Neuronal stem cell (in vitro differentiated cells): Measurements from ENCODE around the gene SGTA.

Source experiments
- DNase-seq: peaks from one replicate; pipeline ENCODE4 v3.0.0-alpha.2; 2013; ENCODE audit warnings: low spot score
- H2AFZ ChIP-seq: one replicate; pipeline ENCODE4 v1.6.1; 2013; ENCODE audit warnings: mild to moderate bottlenecking, low read length, inconsistent platforms
- H2AK5ac ChIP-seq: 2 replicates; pipeline ENCODE4 v1.6.1; 2013; ENCODE audit warnings: low read depth, mild to moderate bottlenecking, inconsistent platforms, low read length, moderate library complexity, mixed read lengths
- H2BK120ac ChIP-seq: 2 replicates; pipeline ENCODE4 v1.6.1; 2013; ENCODE audit warnings: low read depth, mild to moderate bottlenecking, inconsistent platforms, low read length, moderate library complexity, mixed read lengths
- H2BK12ac ChIP-seq: one replicate; pipeline ENCODE4 v1.6.1; 2013; ENCODE audit warnings: low read length, inconsistent platforms
- H2BK15ac ChIP-seq: 2 replicates; pipeline ENCODE4 v1.6.1; 2013; ENCODE audit warnings: mild to moderate bottlenecking, low read length, inconsistent platforms, mixed read lengths
- H2BK5ac ChIP-seq: one replicate; pipeline ENCODE4 v1.6.1; 2013; ENCODE audit warnings: inconsistent platforms, mild to moderate bottlenecking, low read length, moderate library complexity
- H3K14ac ChIP-seq: one replicate; pipeline ENCODE4 v1.6.1; 2013; ENCODE audit warnings: low read length, inconsistent platforms
- H3K18ac ChIP-seq: 2 replicates; pipeline ENCODE4 v1.6.1; 2013; ENCODE audit warnings: low read length, inconsistent platforms
- H3K23ac ChIP-seq: 2 replicates; pipeline ENCODE4 v1.6.1; 2013; ENCODE audit warnings: low read depth, mild to moderate bottlenecking, mixed read lengths, low read length, inconsistent platforms; ENCODE audit not compliant: poor library complexity
- H3K27ac ChIP-seq: replicated peaks from 3 replicates; pipeline ENCODE4 v1.5.1; 2013; ENCODE audit warnings: low read length, inconsistent platforms
- H3K27me3 ChIP-seq, 3 experiments: 2 replicates each; pipeline ENCODE4 v1.6.1; 2013; ENCODE audit warnings: low read length in 3 of 3, mild to moderate bottlenecking in 2 of 3, inconsistent platforms in 1 of 3, low read depth in 1 of 3, mixed read lengths in 1 of 3, moderate library complexity in 1 of 3; ENCODE audit not compliant: control insufficient read depth in 3 of 3, insufficient read depth in 3 of 3
- H3K36me3 ChIP-seq, 2 donors: replicated peaks in 1 of 2; 2 replicates each; pipeline ENCODE4 v1.6.1; 2013; ENCODE audit warnings: low read length in 2 of 2; ENCODE audit not compliant: control insufficient read depth in 2 of 2, insufficient read depth in 2 of 2
- H3K4ac ChIP-seq: 2 replicates; pipeline ENCODE4 v1.6.1; 2013; ENCODE audit warnings: inconsistent platforms, mild to moderate bottlenecking, low read length, moderate library complexity
- H3K4me1 ChIP-seq, 2 donors: 1 replicate in 1 of 2; 2 replicates in 1 of 2; pipeline ENCODE4 v1.6.1; 2013; ENCODE audit warnings: low read length in 2 of 2, low read depth in 1 of 2; ENCODE audit not compliant: control insufficient read depth in 2 of 2, insufficient read depth in 1 of 2
- H3K4me2 ChIP-seq: one replicate; pipeline ENCODE4 v1.6.1; 2013; ENCODE audit warnings: mild to moderate bottlenecking, low read length, inconsistent platforms; ENCODE audit not compliant: insufficient read depth, poor library complexity, severe bottlenecking
- H3K4me3 ChIP-seq, 2 donors: 2 replicates each; pipeline ENCODE4 v1.5.1; 2013; ENCODE audit warnings: low read length in 2 of 2, mild to moderate bottlenecking in 2 of 2, inconsistent platforms in 1 of 2, moderate library complexity in 1 of 2
- H3K79me1 ChIP-seq: one replicate; pipeline ENCODE4 v1.6.1; 2013; ENCODE audit warnings: low read depth, mild to moderate bottlenecking, inconsistent platforms, low read length, moderate library complexity
- H3K9ac ChIP-seq: one replicate; pipeline ENCODE4 v1.6.1; 2013; ENCODE audit warnings: mild to moderate bottlenecking, low read depth, low read length, inconsistent platforms; ENCODE audit not compliant: poor library complexity
- H3K9me3 ChIP-seq, 2 donors: replicated peaks in 1 of 2; 2 replicates each; pipeline versions ENCODE3 to v1.6.1; 2013; ENCODE audit warnings: low read length in 2 of 2, mild to moderate bottlenecking in 2 of 2, inconsistent platforms in 1 of 2, low read depth in 1 of 2, mixed read lengths in 1 of 2, moderate library complexity in 1 of 2; ENCODE audit not compliant: control insufficient read depth in 2 of 2, insufficient read depth in 1 of 2
- H4K8ac ChIP-seq: one replicate; pipeline ENCODE4 v1.6.1; 2013; ENCODE audit warnings: low read depth, mild to moderate bottlenecking, inconsistent platforms, low read length, moderate library complexity
- H4K91ac ChIP-seq: one replicate; pipeline ENCODE4 v1.6.1; 2013; ENCODE audit warnings: low read length, low read depth, mild to moderate bottlenecking, inconsistent platforms; ENCODE audit not compliant: poor library complexity
- WGBS, 2 donors: extraction: QIAGEN DNeasy Blood & Tissue Kit; methylation state at CpG; one replicate each; pipeline ENCODE4 v1.1.7; 2013; ENCODE audit warnings: missing lambda C conversion rate in 2 of 2, mixed read lengths in 1 of 2; ENCODE audit not compliant: insufficient read length in 2 of 2, insufficient replicate concordance in 1 of 2; ENCODE audit errors: extremely low coverage in 2 of 2; 5-methylcytosine and 5-hydroxymethylcytosine counted together

The SGTA gene

DNA sequence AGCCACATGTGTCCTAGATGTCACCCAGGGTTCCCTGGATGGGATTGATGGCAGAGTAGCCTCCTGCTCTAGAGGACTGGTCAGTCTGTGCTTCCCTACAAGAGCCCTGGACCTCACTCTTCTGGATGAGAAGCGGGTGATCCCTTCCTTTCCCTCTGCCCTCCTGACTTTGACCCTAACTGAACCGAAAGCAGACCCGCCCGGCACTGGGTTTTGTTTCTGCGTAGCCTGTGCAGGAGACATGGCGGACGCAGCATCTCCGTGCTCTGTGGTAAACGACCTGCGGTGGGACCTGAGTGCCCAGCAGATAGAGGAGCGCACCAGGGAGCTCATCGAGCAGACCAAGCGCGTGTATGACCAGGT, 7.1 kb upstream of the SGTA start:
- no peak overlapping the region for H2BK15ac ChIP-seq
- no peak overlapping the region for H3K18ac ChIP-seq
- H3K9ac ChIP-seq = peak overlapping the region; percentile 38
- no peak overlapping the region for H3K27ac ChIP-seq
- peaks cover 27 to 75% of the 10 kb centered on the region in 2 donors for H3K36me3 ChIP-seq
- no peak overlapping the region for H2BK12ac ChIP-seq
- H3K23ac ChIP-seq = peak overlapping the region; percentile 43
- H3K27me3 ChIP-seq = no peaks in the 10 kb centered on the region
- no peak overlapping the region for H4K91ac ChIP-seq
- H2AK5ac ChIP-seq = no peak overlapping the region
- H3K79me1 ChIP-seq = peaks cover 21% of the 10 kb centered on the region
- no peaks in the 10 kb centered on the region for H3K4me1 ChIP-seq
- peak overlapping the region; percentile 89 for H3K14ac ChIP-seq
- no CpG with 5 or more reads among the region's 14 CpGs for WGBS, 2 donors
- H3K9me3 ChIP-seq = no peaks in the 10 kb centered on the region
- no peak overlapping the region for H3K4me3 ChIP-seq
- no peak overlapping the region for H2BK120ac ChIP-seq
- no peak for DNase-seq
- no peak overlapping the region for H4K8ac ChIP-seq
- no peak overlapping the region for H2BK5ac ChIP-seq
- H3K4ac ChIP-seq = no peak overlapping the region
- no peak overlapping the region for H3K4me2 ChIP-seq
- no peak overlapping the region for H2AFZ ChIP-seq

DNA sequence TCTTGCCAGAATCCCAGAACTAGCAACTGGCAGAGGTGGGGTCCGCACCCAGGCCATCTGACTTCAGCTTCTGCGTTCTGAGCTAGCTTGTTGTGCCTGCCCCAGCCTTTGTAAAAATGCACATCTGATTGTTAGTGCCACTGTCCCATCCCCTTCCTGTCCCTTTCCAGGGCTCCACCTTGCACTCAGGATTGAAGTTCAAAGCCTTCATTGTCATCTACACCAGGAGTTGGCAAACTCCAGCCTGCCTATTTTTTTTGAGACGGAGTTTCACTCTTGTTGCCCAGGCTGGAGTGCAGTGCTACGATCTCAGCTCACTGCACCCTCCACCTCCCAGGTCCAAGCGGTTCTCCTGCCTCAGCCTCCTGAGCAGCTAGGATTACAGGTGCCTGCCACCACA, 5.2 kb upstream of the SGTA start:
- DNase-seq = no peak
- Histone ChIP-seq H2BK120ac (no peak overlapping the region), H2AFZ (no peak overlapping the region), H3K27ac (no peak overlapping the region), H3K9me3 (no peaks in the 10 kb centered on the region), H2BK5ac (no peak overlapping the region), H3K14ac (no peak overlapping the region), H3K4ac (no peak overlapping the region), H3K18ac (no peak overlapping the region), H3K23ac (no peak overlapping the region), H2BK12ac (no peak overlapping the region), H3K9ac (no peak overlapping the region), H3K27me3 (no peaks in the 10 kb centered on the region), H3K36me3 (peaks cover 16 to 56% of the 10 kb centered on the region in 2 donors), H3K4me2 (no peak overlapping the region), H2AK5ac (no peak overlapping the region), H3K4me3 (no peak overlapping the region), H4K91ac (no peak overlapping the region), H2BK15ac (no peak overlapping the region), H3K4me1 (peaks cover 3 to 4% of the 10 kb centered on the region in 2 donors), H4K8ac (no peak overlapping the region), H3K79me1 (peaks cover 19% of the 10 kb centered on the region)
- no CpG with 5 or more reads among the region's 5 CpGs for WGBS, 2 donors

DNA sequence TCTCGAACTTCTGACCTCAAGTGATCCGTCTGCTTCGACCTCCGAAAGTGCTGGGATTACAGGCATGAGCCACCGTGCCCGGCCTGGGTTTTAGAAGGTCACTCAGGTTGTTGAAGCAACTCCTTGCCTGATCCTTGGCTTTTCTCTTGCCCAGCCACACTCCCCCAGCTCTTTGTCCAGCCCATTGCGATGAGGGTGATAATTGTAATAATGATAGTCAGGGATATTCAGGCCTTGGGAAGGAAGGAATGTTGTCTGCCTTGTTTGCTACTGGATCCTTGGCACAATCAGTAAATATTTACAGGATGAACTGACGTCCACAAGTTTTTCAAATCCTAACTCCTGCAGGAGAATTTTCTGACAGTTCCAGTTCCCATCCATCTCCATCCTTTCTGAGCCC, 4.0 kb upstream of the SGTA start:
- Histone ChIP-seq H3K4me2 (no peak overlapping the region), H3K4ac (no peak overlapping the region), H4K91ac (no peak overlapping the region), H3K36me3 (peaks cover 16 to 45% of the 10 kb centered on the region in 2 donors), H2BK120ac (no peak overlapping the region), H3K9me3 (no peaks in the 10 kb centered on the region), H2AK5ac (no peak overlapping the region), H3K79me1 (peaks cover 23% of the 10 kb centered on the region), H3K27ac (no peak overlapping the region), H2AFZ (no peak overlapping the region), H4K8ac (no peak overlapping the region), H3K9ac (no peak overlapping the region), H3K23ac (no peak overlapping the region), H2BK15ac (no peak overlapping the region), H3K14ac (no peak overlapping the region), H3K4me1 (peaks cover 7 to 8% of the 10 kb centered on the region in 2 donors), H3K4me3 (peak overlapping the region in 1 of 2 donors; percentile 22), H3K27me3 (no peaks in the 10 kb centered on the region), H3K18ac (no peak overlapping the region), H2BK5ac (no peak overlapping the region), H2BK12ac (no peak overlapping the region)
- WGBS, 2 donors = no CpG with 5 or more reads among the region's 8 CpGs
- no peak for DNase-seq

DNA sequence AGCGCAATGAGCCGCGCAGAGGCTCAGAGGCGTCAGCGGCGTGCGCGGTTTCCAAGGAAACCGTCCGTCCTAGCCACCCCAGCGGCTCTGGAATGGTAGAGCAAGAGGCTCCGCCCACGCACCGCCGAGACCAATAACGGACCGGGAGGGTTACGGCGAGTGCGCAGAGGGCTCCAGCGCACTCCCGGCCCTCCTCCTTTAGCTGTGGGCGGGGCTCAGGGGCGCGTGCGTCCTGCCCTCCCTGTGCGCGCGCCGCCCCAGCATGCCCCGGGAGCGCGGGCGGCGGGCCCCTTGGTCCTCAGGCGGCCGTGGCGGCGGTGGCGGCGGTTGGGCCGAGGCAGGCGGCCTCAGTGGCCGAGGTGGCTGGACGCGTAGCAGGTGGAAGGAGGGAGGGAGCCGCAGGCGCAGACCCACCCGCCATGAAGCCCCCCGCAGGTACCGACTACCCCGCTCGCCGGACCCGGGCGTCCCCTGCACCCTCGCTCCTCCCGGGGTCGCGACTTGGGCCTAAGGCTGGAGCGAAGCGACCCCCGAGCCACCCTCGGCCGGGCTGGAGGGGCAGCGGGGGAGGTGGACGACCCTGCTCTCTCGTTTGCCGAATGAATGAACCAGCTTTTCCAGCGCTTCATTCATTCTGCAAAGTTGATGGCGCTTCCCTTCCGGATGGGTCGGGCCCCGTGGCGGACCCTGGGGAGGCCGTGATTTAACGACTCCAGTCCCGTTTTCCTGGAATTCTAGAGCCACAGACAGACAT, 2.3 kb upstream of the SGTA start, which contains the start of gene THOP1:
THOP1 (plus strand) TSS at position 260 of the 754 bp plus-strand sequence; CDS start at position 420, 160 bp downstream.
- H3K4me2 ChIP-seq = peak within 1 kb of the TSS; percentile 87
- peak; percentile 99 for DNase-seq
- H2BK5ac ChIP-seq = no peak within 1 kb of the TSS
- peak within 1 kb of the TSS; percentile 90 for H2AFZ ChIP-seq
- H4K91ac ChIP-seq = no peak within 1 kb of the TSS
- H2BK12ac ChIP-seq = no peak within 1 kb of the TSS
- H3K23ac ChIP-seq = peak within 1 kb of the TSS; percentile 95
- no peak within 1 kb of the TSS for H2AK5ac ChIP-seq
- no peaks in the 10 kb centered on the region for H3K9me3 ChIP-seq
- no peak within 1 kb of the TSS for H3K4ac ChIP-seq
- H4K8ac ChIP-seq = no peak within 1 kb of the TSS
- H3K9ac ChIP-seq = peak within 1 kb of the TSS; percentile 95
- no peaks in the 10 kb centered on the region for H3K27me3 ChIP-seq
- peak within 1 kb of the TSS; percentile 53 for H3K27ac ChIP-seq
- peaks cover 23% of the 10 kb centered on the region for H3K79me1 ChIP-seq
- H3K36me3 ChIP-seq = peaks cover 5 to 38% of the 10 kb centered on the region in 2 donors
- peak within 1 kb of the TSS; percentile 95 for H3K18ac ChIP-seq
- WGBS, 2 donors = no CpG with 5 or more reads among the region's 78 CpGs
- H2BK15ac ChIP-seq = no peak within 1 kb of the TSS
- peak within 1 kb of the TSS; percentile 84 for H3K14ac ChIP-seq
- H2BK120ac ChIP-seq = no peak within 1 kb of the TSS
- H3K4me3 ChIP-seq = peak within 1 kb of the TSS; percentile 89 to 96
- H3K4me1 ChIP-seq = peaks cover 10 to 11% of the 10 kb centered on the region in 2 donors
